Right lobe of liver (tissue), 4 donors: ENCODE measurements around the gene DOCK1.

ENCODE experiments used
- CTCF ChIP-seq, 4 donors: fragments of 200-600 bp in 3 of 4; fragments of 450-650 bp in 1 of 4; IDR thresholded peaks; one replicate each; pipeline versions ENCODE4 v1.5.1 to v1.8.0; 2016 to 2022; ENCODE audit warnings: antibody characterized with exemption in 4 of 4, mild to moderate bottlenecking in 2 of 4
- POLR2A ChIP-seq: fragments of 450-650 bp; IDR thresholded peaks from one replicate; pipeline ENCODE4 v1.6.1; 2017; ENCODE audit warnings: antibody characterized with exemption, mild to moderate bottlenecking
- donor health status: DM: no; HTN: no; CAD: no.
- donor health status: DM: no; HTN: no; CAD: no.
- donor health status: DM: no; HTN: yes; CAD: no.

- TF ChIP-seq CTCF (IDR thresholded peaks at IDR 0.05) (no peak), POLR2A (no peak)
These were observed 241.4 kb downstream of the DOCK1 start for GRCh38 chr10:127146661-127147060.
